GM12878 (cell line): ENCODE results near the gene PTP4A1. TPM values are rescaled to one million over a fixed set of nuclear protein-coding genes. Genes with fewer than 3 reads are reported as not detected.

Source experiments
- ATAC-seq: fragments of 200-7000 bp; cut with Tn5 transposase; 3 replicates; pipeline ENCODE4 v1.9.1; 2020; ENCODE audit warnings: mild to moderate bottlenecking, moderate library complexity
- BruUV-seq: library from RNA; stranded (reverse); fragments of 400-500 nt; replicated peaks from 2 replicates; lab custom pipeline; 2021; lab: Mats Ljungman, UMichigan
- CTCF ChIA-PET: fragments of 300-600 bp; sonication (Branson Sonifier 250); formaldehyde crosslinking; extraction: SDS; loops from one replicate; lab custom pipeline; 2021; ENCODE audit warnings: inconsistent platforms; lab: Yijun Ruan, JAX
- POLR2A ChIA-PET: fragments of 350-600 bp; formaldehyde crosslinking; extraction: SDS; loops from one replicate; lab custom pipeline; 2021; ENCODE audit warnings: inconsistent platforms; lab: Charles Lee
- RAD21 ChIA-PET: fragments of 300-600 bp; sonication (Branson Sonifier 250); formaldehyde crosslinking; loops from one replicate; lab custom pipeline; 2023; ENCODE audit warnings: antibody characterized with exemption; ENCODE audit not compliant: unreplicated experiment; lab: Charles Lee
- SMC1A ChIA-PET: fragments of 300-600 bp; sonication (Branson Sonifier 250); formaldehyde crosslinking; loops from one replicate; lab custom pipeline; 2023; ENCODE audit not compliant: unreplicated experiment, uncharacterized antibody; lab: Charles Lee
- DNase-seq: peaks from one replicate; pipeline ENCODE4 v3.0.0-alpha.2; 2011; ENCODE audit warnings: low read depth, low spot score
- FAIRE-seq: peaks from 3 replicates; lab custom pipeline; 2011; peaks lifted over from hg19 to GRCh38; lab: Jason Lieb, UNC
- H2AFZ ChIP-seq: 2 replicates; pipeline ENCODE4 v1.6.0; 2011; ENCODE audit warnings: low read depth, low read length, control low read depth; ENCODE audit not compliant: control insufficient read depth
- H3K27ac ChIP-seq: 2 replicates; pipeline ENCODE4 v1.5.1; 2011; ENCODE audit warnings: control low read depth; ENCODE audit not compliant: control insufficient read depth, insufficient read depth
- H3K27me3 ChIP-seq, 2 experiments: replicated peaks in 1 of 2; 2 replicates each; pipeline versions ENCODE4 v1.6.0 to v1.6.1; 2011; ENCODE audit warnings: low read length in 1 of 2; ENCODE audit not compliant: control insufficient read depth in 2 of 2, insufficient read depth in 2 of 2
- H3K36me3 ChIP-seq, 2 experiments: 2 replicates each; pipeline ENCODE4 v1.5.1; 2011; ENCODE audit warnings: low read length in 1 of 2; ENCODE audit not compliant: control insufficient read depth in 2 of 2, insufficient read depth in 2 of 2
- H3K4me1 ChIP-seq: 2 replicates; pipeline ENCODE4 v1.6.1; 2011; ENCODE audit warnings: mild to moderate bottlenecking, low read length, moderate library complexity, mixed read lengths; ENCODE audit not compliant: control insufficient read depth, insufficient read depth
- H3K4me2 ChIP-seq: 2 replicates; pipeline ENCODE4 v1.6.0; 2011; ENCODE audit warnings: control low read depth; ENCODE audit not compliant: control insufficient read depth, insufficient read depth
- H3K4me3 ChIP-seq: fragments of 200-600 bp; sonication (generic); 2 replicates; pipeline ENCODE4 v1.5.1; 2016
- H3K79me2 ChIP-seq: 2 replicates; pipeline ENCODE4 v1.6.0; 2011; ENCODE audit warnings: low read length; ENCODE audit not compliant: control insufficient read depth, insufficient read depth
- H3K9ac ChIP-seq: 2 replicates; pipeline ENCODE4 v1.8.0; 2011; ENCODE audit warnings: low read length, control low read depth, mixed read lengths; ENCODE audit not compliant: control insufficient read depth, insufficient read depth
- H3K9me3 ChIP-seq: replicated peaks from 3 replicates; pipeline ENCODE4 v1.5.1; 2011; ENCODE audit warnings: mild to moderate bottlenecking, low read length; ENCODE audit not compliant: control insufficient read depth, insufficient read depth
- H4K20me1 ChIP-seq: 2 replicates; pipeline ENCODE4 v1.6.0; 2011; ENCODE audit not compliant: control insufficient read depth, insufficient read depth
- CHD1 ChIP-seq: IDR thresholded peaks from 2 replicates; pipeline ENCODE4 v1.6.1; 2012; ENCODE audit warnings: low read depth, low read length, improper control_type of control experiment
- EED ChIP-seq: sonication (generic); IDR thresholded peaks from 2 replicates; pipeline ENCODE4 v1.6.1; 2016; ENCODE audit warnings: antibody characterized with exemption, low read depth
- ETV6 ChIP-seq, 2 experiments: fragments of 450-650 bp in 1 of 2; IDR thresholded peaks in 1 of 2; conservative IDR thresholded peaks in 1 of 2; 2 replicates each; pipeline ENCODE4 v1.6.1; 2014; ENCODE audit warnings: antibody characterized with exemption in 1 of 2, borderline replicate concordance in 1 of 2, low read depth in 1 of 2, mild to moderate bottlenecking in 1 of 2, moderate library complexity in 1 of 2
- FOS ChIP-seq: IDR thresholded peaks from 3 replicates; pipeline ENCODE4 v1.6.1; 2011; ENCODE audit warnings: borderline replicate concordance; ENCODE audit not compliant: insufficient read length; ENCODE audit errors: extremely low read depth
- MLLT1 ChIP-seq: fragments of 450-650 bp; IDR thresholded peaks from 2 replicates; pipeline ENCODE4 v1.6.1; 2016; ENCODE audit warnings: mild to moderate bottlenecking
- RELB ChIP-seq: fragments of 450-650 bp; IDR thresholded peaks from 2 replicates; pipeline ENCODE4 v1.6.1; 2017; ENCODE audit warnings: low read depth, mild to moderate bottlenecking, moderate library complexity
- RFX5 ChIP-seq: IDR thresholded peaks from 2 replicates; pipeline ENCODE4 v1.6.1; 2011; ENCODE audit warnings: low read depth, low read length, improper control_type of control experiment
- SMARCA5 ChIP-seq: fragments of 450-650 bp; IDR thresholded peaks from 2 replicates; pipeline ENCODE4 v1.6.1; 2017; ENCODE audit warnings: mild to moderate bottlenecking
- WRNIP1 ChIP-seq: IDR thresholded peaks from 2 replicates; pipeline ENCODE4 v1.6.1; 2011; ENCODE audit warnings: low read depth, low read length, improper control_type of control experiment, borderline replicate concordance
- ZNF687 ChIP-seq: fragments of 450-650 bp; IDR thresholded peaks from 2 replicates; pipeline ENCODE4 v1.6.1; 2017; ENCODE audit warnings: mild to moderate bottlenecking, moderate library complexity
- WGBS: methylation state at CpG from one replicate; pipeline ENCODE4 v1.1.6; 2016; ENCODE audit warnings: low lambda C conversion rate; ENCODE audit not compliant: insufficient replicate concordance, insufficient coverage; ENCODE audit errors: missing lambda C conversion rate; 5-methylcytosine and 5-hydroxymethylcytosine counted together
- in situ Hi-C: fragments of 300-500 bp; cut with MboI; formaldehyde crosslinking; loops from 9 replicates; pipeline ENCODE4 v1.14.3; 2018; ENCODE audit warnings: mixed read lengths
- intact Hi-C: fragments of 100-400 bp; cut with micrococcal nuclease; formaldehyde crosslinking; loops from one replicate; pipeline ENCODE4 v1.14.2; 2022; ENCODE audit not compliant: unreplicated experiment
- polyA plus RNA-seq, 11 experiments: library from polyadenylated mRNA; depleted of rRNA in 4 of 11; unstranded in 6 of 11; stranded (reverse) in 5 of 11; fragments of >200 nt; fragmentation: Nextera tagmentation in 4 of 11; fragmentation: Illumina TruSeq in 1 of 11; extraction: Ambion mirVana in 4 of 11; extraction: Trizol in 1 of 11; gene quantifications; 1 replicate in 1 of 11; 2 replicates in 10 of 11; pipeline versions ENCODE4 v1.2.1 to v1.2.3, GENCODE V29; 2011 to 2016; ENCODE audit warnings: inconsistent platforms in 2 of 11, missing spikeins in 2 of 11, low read depth in 1 of 11
- total RNA-seq, 4 experiments: library from RNA; depleted of rRNA in 3 of 4; stranded (reverse); fragments of >200 nt in 3 of 4; fragmentation: Illumina TruSeq in 1 of 4; extraction: Trizol in 1 of 4; gene quantifications; 2 replicates each; pipeline versions ENCODE4 v1.2.1 to v1.2.3, GENCODE V29; 2013 to 2021

Gene PTP4A1
- total and polyA plus RNA-seq, 10 of the 15 experiments (the other 5 are each of a cell fraction or from before 2014, with no cell fraction given), result 8.5 to 190 (median 46.4) TPM; not detected in 2

GRCh38 chr6:63549076-63549475 lies 23.2 kb upstream of the PTP4A1 start:
- no peak for TF ChIP-seq CHD1
- no peak for TF ChIP-seq RELB
- TF ChIP-seq ZNF687, result no peak
- no peak for TF ChIP-seq RFX5
- TF ChIP-seq FOS, result no peak
- no peak for TF ChIP-seq ETV6 (conservative IDR thresholded peaks at IDR 0.05 in 1 of 2, IDR thresholded peaks at IDR 0.05 in 1 of 2; ENCODE audit: borderline replicate concordance in 1 of 2, low read depth in 1 of 2)
- no peak for TF ChIP-seq MLLT1
- no peak for TF ChIP-seq WRNIP1
- no peak for TF ChIP-seq EED
- no peak for TF ChIP-seq SMARCA5
- H4K20me1 ChIP-seq, result no peaks in the 10 kb centered on the region
- ChIA-PET SMC1A (interaction anchor here (1.1 to 1.5 kb wide), 5 partner anchors 9 to 27 kb away, joined by 3 to 6 read pairs (median 3); no protein-coding TSS in a partner anchor), CTCF (interaction anchor here (0.6 to 1.3 kb wide), 3 partner anchors 15 to 196 kb away, joined by 3 to 5 read pairs (median 4); no protein-coding TSS in a partner anchor), RAD21 (no interaction called here), POLR2A (no interaction called here)
- intact Hi-C loops (no loop called here), in situ Hi-C loops (no loop called here)
- H3K9me3 ChIP-seq, result no peaks in the 10 kb centered on the region
- no peak for ATAC-seq
- BruUV-seq, result no TSS peak
- 77% methylated on average over 5 of the region's 5 CpGs for WGBS
- no peak overlapping the region for H3K4me2 ChIP-seq
- DNase-seq, result no peak
- H3K27me3 ChIP-seq, result no peaks in the 10 kb centered on the region
- no peak overlapping the region for H2AFZ ChIP-seq
- no peak overlapping the region for H3K27ac ChIP-seq
- H3K79me2 ChIP-seq, result no peaks in the 10 kb centered on the region
- H3K4me3 ChIP-seq, result no peak overlapping the region
- no peak overlapping the region for H3K9ac ChIP-seq
- no peaks in the 10 kb centered on the region for H3K36me3 ChIP-seq
- H3K4me1 ChIP-seq, result peaks cover 7% of the 10 kb centered on the region; the same call in 1 of the 2 replicates
- FAIRE-seq, result no peak
